ENCODE results near the gene NFATC2. TPM values are rescaled to one million over a fixed set of nuclear protein-coding genes. Genes with fewer than 3 reads are reported as not detected.
A peak's percentile ranks its signal among the peaks of the same experiment; 100 is the strongest.

Gene NFATC2
- total and polyA plus RNA-seq, 8 donors = 1.5 to 8.3 (median 4.3) TPM

GRCh38 chr20:51447097-51447764 is 95.3 kb downstream of the NFATC2 start:
- no peaks in the 10 kb centered on the region for H3K9me3 ChIP-seq
- H3K4me3 ChIP-seq = no peak overlapping the region
- peak in 3 of 4 donors; percentile 50 to 73 (median 70) for ATAC-seq
- H3K36me3 ChIP-seq = no peaks in the 10 kb centered on the region
- no peaks in the 10 kb centered on the region for H3K27me3 ChIP-seq
- H3K27ac ChIP-seq = no peak overlapping the region
- no peak for FAIRE-seq
- 58 to 60% methylated on average over 14 of the region's 14 CpGs for WGBS, 2 donors
- intact Hi-C loops (cut with DNase I) = no loop called here
- DNase-seq = peak in 3 of 6 donors; percentile 22 to 35 (median 32)
- TF ChIP-seq CTCF (IDR thresholded peaks at IDR 0.05) = no peak
- H3K4me1 ChIP-seq = no peaks in the 10 kb centered on the region

- ATAC-seq (peak in 3 of 4 donors; percentile 33 to 60 (median 43)), DNase-seq (peak in 1 of 6 donors; percentile 25), FAIRE-seq (no peak)
- Histone ChIP-seq H3K9me3 (no peaks in the 10 kb centered on the region), H3K27ac (no peak overlapping the region), H3K27me3 (no peaks in the 10 kb centered on the region), H3K4me3 (no peak overlapping the region), H3K4me1 (no peaks in the 10 kb centered on the region), H3K36me3 (no peaks in the 10 kb centered on the region)
- TF ChIP-seq CTCF (IDR thresholded peaks at IDR 0.05) = no peak
- intact Hi-C loops (cut with DNase I) = no loop called here
- WGBS, 2 donors = 78 to 79% methylated on average over 10 of the region's 10 CpGs
Observed at GRCh38 chr20:51446656-51447055, 95.9 kb downstream of the NFATC2 start.

GRCh38 chr20:51446230-51446629 is 96.3 kb downstream of the NFATC2 start:
- no peak overlapping the region for H3K4me3 ChIP-seq
- DNase-seq (no peak), FAIRE-seq (no peak), ATAC-seq (no peak)
- no peak overlapping the region for H3K27ac ChIP-seq
- no peaks in the 10 kb centered on the region for H3K9me3 ChIP-seq
- no peaks in the 10 kb centered on the region for H3K36me3 ChIP-seq
- WGBS, 2 donors = 79 to 88% methylated on average over 2 of the region's 2 CpGs
- intact Hi-C loops (cut with DNase I) = no loop called here
- no peaks in the 10 kb centered on the region for H3K27me3 ChIP-seq
- no peaks in the 10 kb centered on the region for H3K4me1 ChIP-seq
- no peak for TF ChIP-seq CTCF (IDR thresholded peaks at IDR 0.05)

- Histone ChIP-seq H3K9me3 (no peaks in the 10 kb centered on the region), H3K4me1 (no peaks in the 10 kb centered on the region), H3K36me3 (no peaks in the 10 kb centered on the region), H3K4me3 (no peak overlapping the region), H3K27ac (no peak overlapping the region), H3K27me3 (no peaks in the 10 kb centered on the region)
- 72 to 83% methylated on average over 8 of the region's 8 CpGs for WGBS, 2 donors
- DNase-seq (no peak), FAIRE-seq (no peak), ATAC-seq (no peak)
- intact Hi-C loops (cut with DNase I) = no loop called here
- no peak for TF ChIP-seq CTCF (IDR thresholded peaks at IDR 0.05)
Observed at GRCh38 chr20:51445591-51445990, 96.9 kb downstream of the NFATC2 start.

- no peak overlapping the region for H3K27ac ChIP-seq
- H3K27me3 ChIP-seq = no peaks in the 10 kb centered on the region
- no peaks in the 10 kb centered on the region for H3K36me3 ChIP-seq
- H3K4me1 ChIP-seq = no peaks in the 10 kb centered on the region
- no peak for DNase-seq
- H3K4me3 ChIP-seq = no peak overlapping the region
- 91 to 94% methylated on average over 9 of the region's 9 CpGs for WGBS, 2 donors
- no peak for ATAC-seq
- no peaks in the 10 kb centered on the region for H3K9me3 ChIP-seq
- intact Hi-C loops (cut with DNase I) = no loop called here
- no peak for TF ChIP-seq CTCF (IDR thresholded peaks at IDR 0.05)
- no peak for FAIRE-seq
Observed at GRCh38 chr20:51444922-51445438, 97.5 kb downstream of the NFATC2 start.

Measured in pancreas (tissue), 10 donors.